Smooth muscle cell (in vitro differentiated cells): ENCODE measurements around the gene MNAT1. TPM values are rescaled to one million over a fixed set of nuclear protein-coding genes. Genes with fewer than 3 reads are reported as not detected.

ENCODE experiments used
- DNase-seq: peaks from one replicate; lab custom pipeline; 2025; ENCODE audit not compliant: unreplicated experiment; lab: John Stamatoyannopoulos, UW
- H2AFZ ChIP-seq: fragments of 200-600 bp; sonication (generic); 2 replicates; pipeline ENCODE4 v1.6.0; 2016; ENCODE audit warnings: antibody characterized with exemption, low read depth, mild to moderate bottlenecking
- H3F3A ChIP-seq: fragments of 200-600 bp; sonication (generic); 2 replicates; pipeline ENCODE4 v1.6.0; 2017; ENCODE audit warnings: antibody characterized with exemption, low read depth
- H3K27ac ChIP-seq: fragments of 200-600 bp; sonication (generic); 2 replicates; pipeline ENCODE4 v1.5.1; 2016; ENCODE audit warnings: low read depth, mild to moderate bottlenecking
- H3K27me3 ChIP-seq: fragments of 200-600 bp; sonication (generic); 2 replicates; pipeline ENCODE4 v1.6.1; 2016; ENCODE audit warnings: low read depth, mild to moderate bottlenecking
- H3K36me3 ChIP-seq: fragments of 200-600 bp; sonication (generic); 2 replicates; pipeline ENCODE4 v1.5.1; 2016; ENCODE audit warnings: low read depth
- H3K4me1 ChIP-seq: fragments of 200-600 bp; sonication (generic); 2 replicates; pipeline ENCODE4 v1.5.1; 2016; ENCODE audit warnings: low read depth
- H3K4me2 ChIP-seq: fragments of 200-600 bp; sonication (generic); 2 replicates; pipeline ENCODE4 v1.6.0; 2016; ENCODE audit warnings: mild to moderate bottlenecking
- H3K4me3 ChIP-seq: fragments of 200-600 bp; sonication (generic); 2 replicates; pipeline ENCODE4 v1.5.1; 2016; ENCODE audit warnings: mild to moderate bottlenecking
- H3K79me2 ChIP-seq: fragments of 200-600 bp; sonication (generic); 2 replicates; pipeline ENCODE4 v1.6.0; 2016; ENCODE audit warnings: low read depth, mild to moderate bottlenecking
- H3K9ac ChIP-seq: fragments of 200-600 bp; sonication (generic); 2 replicates; pipeline ENCODE4 v1.6.0; 2016; ENCODE audit warnings: low read depth
- H3K9me3 ChIP-seq: fragments of 200-600 bp; sonication (generic); replicated peaks from 2 replicates; pipeline ENCODE4 v1.5.1; 2016; ENCODE audit warnings: low read depth
- H4K20me1 ChIP-seq: fragments of 200-600 bp; sonication (generic); 2 replicates; pipeline ENCODE4 v1.6.0; 2016; ENCODE audit warnings: low read depth
- WGBS: methylation state at CpG from one replicate; pipeline ENCODE4 v1.1.7; 2016; ENCODE audit warnings: low lambda C conversion rate; 5-methylcytosine and 5-hydroxymethylcytosine counted together
- polyA plus RNA-seq: library from polyadenylated mRNA; unstranded; fragments of >200 nt; fragmentation: Nextera tagmentation; extraction: Ambion mirVana; gene quantifications from 2 replicates; pipeline ENCODE4 v1.2.1, GENCODE V29; 2016
- total RNA-seq: library from RNA; depleted of rRNA; stranded (reverse); fragments of >200 nt; gene quantifications from 2 replicates; pipeline ENCODE4 v1.2.3, GENCODE V29; 2014
- TF ChIP-seq, protein P1 (sequence below): fragments of 200-600 bp; sonication (generic); IDR thresholded peaks from 2 replicates; pipeline ENCODE4 v1.5.1; 2017; ENCODE audit warnings: borderline replicate concordance, mild to moderate bottlenecking, antibody characterized with exemption; ENCODE audit not compliant: insufficient read depth, poor library complexity, severe bottlenecking

MNAT1 gene
- total and polyA plus RNA-seq, 2 experiments from 2014 or later: 28.1 to 62.7 TPM

DNA sequence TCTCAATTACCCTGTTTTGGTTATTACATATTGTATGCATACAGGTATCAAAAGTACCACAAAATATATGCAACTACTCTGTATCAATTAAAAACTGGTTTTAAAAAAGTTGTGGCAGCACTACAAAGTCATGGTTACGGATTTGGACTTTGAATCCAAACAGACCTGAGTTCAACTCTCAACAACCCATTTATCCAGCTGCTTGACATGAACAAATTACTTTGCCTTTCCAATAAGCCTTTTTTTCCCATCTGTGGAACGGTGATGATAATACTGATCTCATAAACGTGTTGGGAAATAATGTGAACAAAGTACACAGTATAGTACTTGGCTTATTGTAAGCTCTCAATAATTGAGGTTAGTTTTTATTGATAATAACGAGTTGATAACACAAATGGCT is 85.0 kb downstream of the MNAT1 start:
- Histone ChIP-seq H3K4me3 (no peak overlapping the region), H3K9me3 (no peaks in the 10 kb centered on the region), H3K36me3 (peaks cover 5% of the 10 kb centered on the region), H4K20me1 (no peaks in the 10 kb centered on the region), H3K4me2 (no peak overlapping the region), H3K4me1 (no peaks in the 10 kb centered on the region), H3F3A (no peaks in the 10 kb centered on the region), H3K9ac (no peak overlapping the region), H2AFZ (no peak overlapping the region), H3K79me2 (no peaks in the 10 kb centered on the region), H3K27ac (no peak overlapping the region), H3K27me3 (no peaks in the 10 kb centered on the region)
- TF ChIP-seq, protein P1, sequence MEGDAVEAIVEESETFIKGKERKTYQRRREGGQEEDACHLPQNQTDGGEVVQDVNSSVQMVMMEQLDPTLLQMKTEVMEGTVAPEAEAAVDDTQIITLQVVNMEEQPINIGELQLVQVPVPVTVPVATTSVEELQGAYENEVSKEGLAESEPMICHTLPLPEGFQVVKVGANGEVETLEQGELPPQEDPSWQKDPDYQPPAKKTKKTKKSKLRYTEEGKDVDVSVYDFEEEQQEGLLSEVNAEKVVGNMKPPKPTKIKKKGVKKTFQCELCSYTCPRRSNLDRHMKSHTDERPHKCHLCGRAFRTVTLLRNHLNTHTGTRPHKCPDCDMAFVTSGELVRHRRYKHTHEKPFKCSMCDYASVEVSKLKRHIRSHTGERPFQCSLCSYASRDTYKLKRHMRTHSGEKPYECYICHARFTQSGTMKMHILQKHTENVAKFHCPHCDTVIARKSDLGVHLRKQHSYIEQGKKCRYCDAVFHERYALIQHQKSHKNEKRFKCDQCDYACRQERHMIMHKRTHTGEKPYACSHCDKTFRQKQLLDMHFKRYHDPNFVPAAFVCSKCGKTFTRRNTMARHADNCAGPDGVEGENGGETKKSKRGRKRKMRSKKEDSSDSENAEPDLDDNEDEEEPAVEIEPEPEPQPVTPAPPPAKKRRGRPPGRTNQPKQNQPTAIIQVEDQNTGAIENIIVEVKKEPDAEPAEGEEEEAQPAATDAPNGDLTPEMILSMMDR: no peak
- no peak for DNase-seq
- WGBS: 95% methylated on average over 4 of the region's 4 CpGs

DNA sequence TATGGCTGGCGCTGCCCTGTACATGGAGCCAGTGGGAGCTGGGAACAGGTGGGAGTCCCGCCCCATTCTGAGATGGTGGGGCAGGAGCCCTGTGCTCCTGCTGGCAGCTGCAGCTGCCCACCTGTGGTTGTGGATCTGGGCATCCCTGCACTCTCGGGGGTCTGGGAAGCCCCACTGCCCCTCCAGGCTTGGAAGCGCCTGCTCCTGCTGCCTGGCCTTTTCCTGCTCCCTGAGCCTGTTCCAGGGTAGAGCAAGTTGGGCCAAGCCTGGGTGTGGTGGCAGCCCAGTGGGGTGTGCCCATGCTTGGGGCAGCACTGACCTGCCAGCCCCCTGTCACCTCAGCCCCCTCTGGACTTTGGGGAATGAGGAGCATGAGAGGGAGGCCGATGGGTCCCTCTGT is 104.0 kb downstream of the MNAT1 start:
- no peaks in the 10 kb centered on the region for H3F3A ChIP-seq
- H3K27ac ChIP-seq: no peak overlapping the region
- WGBS: 97% methylated on average over 5 of the region's 5 CpGs
- H3K9me3 ChIP-seq: no peaks in the 10 kb centered on the region
- no peak for DNase-seq
- TF ChIP-seq, protein P1: no peak
- H2AFZ ChIP-seq: no peak overlapping the region
- no peaks in the 10 kb centered on the region for H3K4me1 ChIP-seq
- H3K9ac ChIP-seq: no peak overlapping the region
- H3K4me3 ChIP-seq: no peak overlapping the region
- no peaks in the 10 kb centered on the region for H3K79me2 ChIP-seq
- no peaks in the 10 kb centered on the region for H3K27me3 ChIP-seq
- no peak overlapping the region for H3K4me2 ChIP-seq
- H3K36me3 ChIP-seq: no peaks in the 10 kb centered on the region
- peaks cover 4% of the 10 kb centered on the region for H4K20me1 ChIP-seq

DNA sequence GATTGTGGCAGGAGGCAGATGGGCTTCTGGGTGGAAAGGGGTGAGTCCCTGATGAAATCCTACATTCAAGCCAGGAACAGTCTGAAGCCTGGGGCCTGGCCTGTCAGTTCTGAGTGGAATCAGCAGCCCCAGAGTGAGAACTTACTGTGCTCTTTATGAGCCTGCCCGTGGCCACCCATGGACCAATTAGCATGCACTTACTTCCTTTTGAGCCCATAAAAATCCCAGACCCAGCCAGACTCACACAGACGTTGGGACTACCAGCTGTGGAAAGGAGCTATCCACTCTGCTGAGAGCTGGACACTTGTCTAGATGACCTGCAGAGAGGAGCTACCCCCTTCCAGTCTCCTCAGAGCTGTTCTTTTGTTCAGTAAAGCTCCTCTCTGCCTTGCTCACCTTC is 104.5 kb downstream of the MNAT1 start:
- Histone ChIP-seq H3K4me3 (no peak overlapping the region), H3K4me2 (no peak overlapping the region), H3K27ac (no peak overlapping the region), H2AFZ (no peak overlapping the region), H3K9ac (no peak overlapping the region), H3K27me3 (no peaks in the 10 kb centered on the region), H4K20me1 (peaks cover 4% of the 10 kb centered on the region), H3K79me2 (no peaks in the 10 kb centered on the region), H3K36me3 (no peaks in the 10 kb centered on the region), H3K9me3 (no peaks in the 10 kb centered on the region), H3F3A (no peaks in the 10 kb centered on the region), H3K4me1 (no peaks in the 10 kb centered on the region)
- TF ChIP-seq, protein P1: no peak
- WGBS: 9% methylated on average over 2 of the region's 2 CpGs
- no peak for DNase-seq

DNA sequence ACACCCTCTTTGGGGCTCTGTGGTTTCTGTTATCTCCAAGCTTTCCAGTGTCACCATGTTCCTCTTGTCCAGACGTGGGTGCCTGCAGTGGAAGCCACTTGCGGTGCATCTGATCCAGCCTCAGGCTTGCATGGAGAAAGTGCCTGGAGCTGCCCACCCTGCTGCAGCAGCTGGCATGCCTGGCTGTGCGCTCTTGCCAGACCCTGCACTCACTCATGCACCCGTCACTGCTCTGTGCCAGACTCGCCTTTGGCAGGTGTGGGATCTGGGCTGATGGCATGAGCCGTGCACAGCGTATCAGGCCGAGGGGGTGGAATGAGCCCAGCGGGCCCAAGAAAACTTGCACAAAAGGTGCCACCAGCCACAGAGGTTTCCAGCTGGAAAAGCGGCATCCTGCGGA is 105.1 kb downstream of the MNAT1 start:
- H3K79me2 ChIP-seq: no peaks in the 10 kb centered on the region
- no peaks in the 10 kb centered on the region for H3K9me3 ChIP-seq
- no peaks in the 10 kb centered on the region for H3K36me3 ChIP-seq
- H4K20me1 ChIP-seq: peaks cover 4% of the 10 kb centered on the region
- WGBS: 92% methylated on average over 11 of the region's 11 CpGs
- no peaks in the 10 kb centered on the region for H3K4me1 ChIP-seq
- no peaks in the 10 kb centered on the region for H3F3A ChIP-seq
- DNase-seq: no peak
- TF ChIP-seq, protein P1: no peak
- H3K4me2 ChIP-seq: no peak overlapping the region
- H3K27me3 ChIP-seq: no peaks in the 10 kb centered on the region
- H3K9ac ChIP-seq: no peak overlapping the region
- no peak overlapping the region for H2AFZ ChIP-seq
- H3K4me3 ChIP-seq: no peak overlapping the region
- no peak overlapping the region for H3K27ac ChIP-seq
